Naive B cell (primary cell): ENCODE measurements around the gene TAC3. TPM values are rescaled to one million over a fixed set of nuclear protein-coding genes. Genes with fewer than 3 reads are reported as not detected.

Experiments
- ATAC-seq, 2 donors: fragments of 150-1000 bp; cut with Tn5 transposase; 2 replicates each; pipeline ENCODE4 v1.10.0; 2021; ENCODE audit warnings: low read depth in 2 of 2, mild to moderate bottlenecking in 2 of 2, moderate library complexity in 2 of 2
- DNase-seq: peaks from one replicate; pipeline ENCODE4 v3.0.0; 2022
- H3K27ac Mint-ChIP-seq, 6 donors: one replicate each; pipeline ENCODE4 v1.8.0; 2020 to 2022; ENCODE audit warnings: mild to moderate bottlenecking in 6 of 6, mixed read lengths in 6 of 6, moderate library complexity in 5 of 6, inconsistent platforms in 2 of 6
- H3K27me3 Mint-ChIP-seq, 3 donors: one replicate each; pipeline ENCODE4 v1.8.0; 2021 to 2022; ENCODE audit warnings: mixed read lengths in 3 of 3, mild to moderate bottlenecking in 1 of 3
- H3K36me3 Mint-ChIP-seq, 2 donors: one replicate each; pipeline ENCODE4 v1.8.0; 2020 to 2022; ENCODE audit warnings: mixed read lengths in 2 of 2, inconsistent platforms in 1 of 2, mild to moderate bottlenecking in 1 of 2
- H3K4me1 Mint-ChIP-seq, 3 donors: one replicate each; pipeline ENCODE4 v1.8.0; 2020 to 2022; ENCODE audit warnings: mixed read lengths in 3 of 3, inconsistent platforms in 1 of 3, mild to moderate bottlenecking in 1 of 3, moderate library complexity in 1 of 3
- H3K4me3 Mint-ChIP-seq, 8 donors: one replicate each; pipeline ENCODE4 v1.8.0; 2020 to 2022; ENCODE audit warnings: mild to moderate bottlenecking in 8 of 8, mixed read lengths in 8 of 8, moderate library complexity in 8 of 8, inconsistent platforms in 2 of 8
- H3K9me3 Mint-ChIP-seq, 7 donors: one replicate each; pipeline ENCODE4 v1.8.0; 2020 to 2022; ENCODE audit warnings: mixed read lengths in 7 of 7, mild to moderate bottlenecking in 5 of 7, inconsistent platforms in 2 of 7, moderate library complexity in 1 of 7
- polyA plus RNA-seq, 6 donors: library from polyadenylated mRNA; unstranded; fragments of 300-500 nt; fragmentation: Illumina TruSeq; gene quantifications; one replicate each; pipeline ENCODE4 v1.2.3, GENCODE V29; 2021; ENCODE audit warnings: low read depth in 6 of 6

Gene TAC3
- polyA plus RNA-seq, 6 donors from 2014 or later: not detected

- Mint-ChIP-seq H3K27ac (peak overlapping the region in 1 of 6 donors; percentile 10), H3K9me3 (no peaks in the 10 kb centered on the region), H3K4me1 (peaks cover 20 to 30% (median 24%) of the 10 kb centered on the region in 3 donors), H3K36me3 (no peaks in the 10 kb centered on the region), H3K4me3 (no peak overlapping the region), H3K27me3 (peaks cover 3 to 19% (median 16%) of the 10 kb centered on the region in 3 donors)
- ATAC-seq (no peak), DNase-seq (no peak)
Measured at GRCh38 chr12:57009949-57010626, 6.2 kb downstream of the TAC3 start.

GRCh38 chr12:57008178-57008577 lies 8.2 kb downstream of the TAC3 start:
- H3K27ac Mint-ChIP-seq: no peak overlapping the region

GRCh38 chr12:57006809-57007475 lies 9.4 kb downstream of the TAC3 start:
- ATAC-seq: peak in 1 of 2 donors; percentile 6
- peak overlapping the region in 5 of 6 donors; percentile 49 to 85 (median 75) for H3K27ac Mint-ChIP-seq
- H3K4me1 Mint-ChIP-seq: peaks cover 23 to 40% (median 38%) of the 10 kb centered on the region in 3 donors
- DNase-seq: no peak
- H3K9me3 Mint-ChIP-seq: no peaks in the 10 kb centered on the region
- H3K27me3 Mint-ChIP-seq: no peaks in the 10 kb centered on the region
- peak overlapping the region; percentile 79 to 92 (median 86) for H3K4me3 Mint-ChIP-seq
- H3K36me3 Mint-ChIP-seq: peaks cover 7% of the 10 kb centered on the region in 2 donors

More at GRCh38 chr12:57008178-57008577, 8.2 kb downstream of the TAC3 start:
- H3K9me3 Mint-ChIP-seq: no peaks in the 10 kb centered on the region
- ATAC-seq: no peak
- peaks cover 7% of the 10 kb centered on the region in 2 donors for H3K36me3 Mint-ChIP-seq
- H3K4me1 Mint-ChIP-seq: peaks cover 28 to 39% (median 38%) of the 10 kb centered on the region in 3 donors
- H3K27me3 Mint-ChIP-seq: peaks cover 0 to under 1% (median 0%) of the 10 kb centered on the region in 3 donors
- H3K4me3 Mint-ChIP-seq: peak overlapping the region in 3 of 8 donors; percentile 36 to 90 (median 87)
- DNase-seq: peak; percentile 32

- ATAC-seq: peak; percentile 90 to 93
- Mint-ChIP-seq H3K4me1 (peaks cover 27 to 48% (median 46%) of the 10 kb centered on the region in 3 donors), H3K27ac (peak within 1 kb of the TSS; percentile 67 to 95 (median 85)), H3K27me3 (no peaks in the 10 kb centered on the region), H3K36me3 (peaks cover 7% of the 10 kb centered on the region in 2 donors), H3K9me3 (no peaks in the 10 kb centered on the region), H3K4me3 (peak within 1 kb of the TSS; percentile 84 to 96 (median 92))
- DNase-seq: peak; percentile 76
Measured at GRCh38 chr12:57005980-57006808, 10.1 kb downstream of the TAC3 start, which contains the start of gene ZBTB39. TSS of gene ZBTB39 (minus strand) at chr12:57006546. CDS start at chr12:57004917, 1,629 bp downstream.

- H3K4me1 Mint-ChIP-seq: peaks cover 34 to 59% (median 57%) of the 10 kb centered on the region in 3 donors
- H3K36me3 Mint-ChIP-seq: peaks cover 7% of the 10 kb centered on the region in 2 donors
- H3K4me3 Mint-ChIP-seq: peak overlapping the region in 6 of 8 donors; percentile 5 to 95 (median 90)
- DNase-seq (no peak), ATAC-seq (no peak)
- peak overlapping the region in 1 of 6 donors; percentile 47 for H3K27ac Mint-ChIP-seq
- no peaks in the 10 kb centered on the region for H3K9me3 Mint-ChIP-seq
- H3K27me3 Mint-ChIP-seq: no peaks in the 10 kb centered on the region
Measured at GRCh38 chr12:57004651-57005050, 11.7 kb downstream of the TAC3 start.

GRCh38 chr12:57003395-57003794 lies 12.9 kb downstream of the TAC3 start:
- no peak for DNase-seq
- Mint-ChIP-seq H3K36me3 (peaks cover 7% of the 10 kb centered on the region in 2 donors), H3K27me3 (no peaks in the 10 kb centered on the region), H3K4me1 (peaks cover 43 to 71% (median 70%) of the 10 kb centered on the region in 3 donors), H3K9me3 (no peaks in the 10 kb centered on the region), H3K4me3 (peak overlapping the region in 2 of 8 donors; percentile 19 to 92), H3K27ac (peak overlapping the region in 1 of 6 donors; percentile 24)
- no peak for ATAC-seq

GRCh38 chr12:57001448-57001906 lies 14.9 kb downstream of the TAC3 start:
- peaks cover 7 to 12% of the 10 kb centered on the region in 2 donors for H3K36me3 Mint-ChIP-seq
- peak; percentile 54 for DNase-seq
- H3K27ac Mint-ChIP-seq: no peak overlapping the region
- peak overlapping the region in 1 of 8 donors; percentile 62 for H3K4me3 Mint-ChIP-seq
- ATAC-seq: peak; percentile 42 to 47
- no peaks in the 10 kb centered on the region for H3K9me3 Mint-ChIP-seq
- H3K27me3 Mint-ChIP-seq: no peaks in the 10 kb centered on the region
- peaks cover 44 to 70% (median 59%) of the 10 kb centered on the region in 3 donors for H3K4me1 Mint-ChIP-seq

- H3K27me3 Mint-ChIP-seq: no peaks in the 10 kb centered on the region
- no peaks in the 10 kb centered on the region for H3K9me3 Mint-ChIP-seq
- ATAC-seq: no peak
- H3K27ac Mint-ChIP-seq: peak overlapping the region in 3 of 6 donors; percentile 54 to 80 (median 77)
- peaks cover 43 to 65% (median 53%) of the 10 kb centered on the region in 3 donors for H3K4me1 Mint-ChIP-seq
- DNase-seq: no peak
- no peak overlapping the region for H3K4me3 Mint-ChIP-seq
- peaks cover 12 to 17% of the 10 kb centered on the region in 2 donors for H3K36me3 Mint-ChIP-seq
Measured at GRCh38 chr12:57000393-57000792, 15.9 kb downstream of the TAC3 start.

- peaks cover 41 to 55% (median 47%) of the 10 kb centered on the region in 3 donors for H3K4me1 Mint-ChIP-seq
- H3K4me3 Mint-ChIP-seq: peak overlapping the region in 1 of 8 donors; percentile 28
Measured at GRCh38 chr12:56999456-56999855, 16.9 kb downstream of the TAC3 start.

GRCh38 chr12:56998981-56999380 lies 17.3 kb downstream of the TAC3 start:
- H3K4me3 Mint-ChIP-seq: peak overlapping the region in 5 of 8 donors; percentile 3 to 28 (median 10)
- ATAC-seq: peak; percentile 62 to 68

More at GRCh38 chr12:56999456-56999855, 16.9 kb downstream of the TAC3 start:
- Mint-ChIP-seq H3K27me3 (no peaks in the 10 kb centered on the region), H3K36me3 (peaks cover 12 to 17% of the 10 kb centered on the region in 2 donors), H3K27ac (peak overlapping the region in 5 of 6 donors; percentile 17 to 80 (median 77)), H3K9me3 (no peaks in the 10 kb centered on the region)
- no peak for DNase-seq
- no peak for ATAC-seq

GRCh38 chr12:56998316-56998715 lies 18.0 kb downstream of the TAC3 start:
- ATAC-seq: no peak
- no peaks in the 10 kb centered on the region for H3K27me3 Mint-ChIP-seq
- H3K9me3 Mint-ChIP-seq: no peaks in the 10 kb centered on the region
- no peak overlapping the region for H3K4me3 Mint-ChIP-seq
- peaks cover 4 to 10% of the 10 kb centered on the region in 2 donors for H3K36me3 Mint-ChIP-seq
- H3K27ac Mint-ChIP-seq: peak overlapping the region in 3 of 6 donors; percentile 11 to 80 (median 26)
- H3K4me1 Mint-ChIP-seq: peaks cover 35 to 47% (median 42%) of the 10 kb centered on the region in 3 donors
- DNase-seq: no peak

More at GRCh38 chr12:56998981-56999380, 17.3 kb downstream of the TAC3 start:
- H3K27me3 Mint-ChIP-seq: no peaks in the 10 kb centered on the region
- no peaks in the 10 kb centered on the region for H3K9me3 Mint-ChIP-seq
- peaks cover 37 to 51% (median 43%) of the 10 kb centered on the region in 3 donors for H3K4me1 Mint-ChIP-seq
- peaks cover 8 to 12% of the 10 kb centered on the region in 2 donors for H3K36me3 Mint-ChIP-seq
- H3K27ac Mint-ChIP-seq: peak overlapping the region in 4 of 6 donors; percentile 44 to 80 (median 63)
- no peak for DNase-seq

- DNase-seq: no peak
- no peaks in the 10 kb centered on the region for H3K9me3 Mint-ChIP-seq
- peak overlapping the region in 1 of 6 donors; percentile 34 for H3K27ac Mint-ChIP-seq
- H3K27me3 Mint-ChIP-seq: no peaks in the 10 kb centered on the region
- no peak for ATAC-seq
- H3K36me3 Mint-ChIP-seq: peaks cover 4 to 10% of the 10 kb centered on the region in 2 donors
- peaks cover 32 to 41% (median 35%) of the 10 kb centered on the region in 3 donors for H3K4me1 Mint-ChIP-seq
- peak overlapping the region in 1 of 8 donors; percentile 25 for H3K4me3 Mint-ChIP-seq
Measured at GRCh38 chr12:56996793-56997545, 19.4 kb downstream of the TAC3 start.
